GM19240 (cell line): ENCODE results near the gene SUGCT.
"Not testable (repeated sequence)": the region's sequence is repeated elsewhere in the genome, so short reads cannot be mapped to it uniquely, and the experiment has no call there.

ENCODE experiments used
- DNase-seq: peaks from one replicate; pipeline ENCODE4 v3.0.0; 2011; ENCODE audit warnings: low spot score; ENCODE audit not compliant: insufficient read length

SUGCT gene

GRCh38 chr7:40551685-40552576 is 417.1 kb downstream of the SUGCT start:
- no peak for DNase-seq

- DNase-seq, result no peak
These were observed 425.9 kb downstream of the SUGCT start for GRCh38 chr7:40560672-40561071.

DNA sequence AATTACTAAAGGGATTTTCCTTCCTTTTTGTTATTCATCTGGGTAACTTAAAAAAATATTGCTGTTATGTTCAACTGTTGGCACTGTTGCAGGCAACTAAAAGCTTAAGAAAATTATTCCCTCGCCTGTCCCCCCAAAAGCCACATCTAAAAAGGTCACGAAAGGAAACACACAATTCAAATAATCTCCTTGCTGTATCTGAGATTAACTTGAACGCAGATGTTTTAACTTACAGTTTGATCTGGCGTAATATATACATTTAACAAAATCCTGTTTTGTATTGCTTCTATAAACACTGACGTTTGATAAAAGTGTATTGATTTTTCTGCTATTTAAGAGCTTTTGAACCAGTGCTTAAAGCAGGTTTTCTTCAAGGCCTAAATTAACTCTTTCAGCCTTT is 432.1 kb downstream of the SUGCT start:
- DNase-seq, result no peak

- DNase-seq, result no peak
These were observed 434.5 kb downstream of the SUGCT start for GRCh38 chr7:40569326-40569725.

DNA sequence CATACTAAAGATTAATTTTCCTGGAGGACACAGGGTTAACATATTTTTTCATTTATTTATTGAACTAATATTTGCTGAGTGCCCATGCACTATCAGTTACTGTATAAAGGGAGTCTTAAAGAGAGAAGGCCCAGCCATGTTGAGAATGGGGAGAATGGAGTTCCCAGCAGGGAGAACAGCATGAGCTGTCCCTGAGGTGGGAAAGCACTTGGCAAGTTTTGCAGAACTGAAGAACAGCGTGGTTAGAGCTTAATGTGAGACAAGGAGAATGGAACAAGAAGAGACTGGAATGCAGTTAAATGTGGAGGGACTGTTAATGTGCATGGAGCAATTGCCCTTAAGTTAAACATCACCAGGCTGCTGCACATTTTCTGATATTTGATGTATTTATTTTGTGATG is 435.4 kb downstream of the SUGCT start:
- no peak for DNase-seq

DNA sequence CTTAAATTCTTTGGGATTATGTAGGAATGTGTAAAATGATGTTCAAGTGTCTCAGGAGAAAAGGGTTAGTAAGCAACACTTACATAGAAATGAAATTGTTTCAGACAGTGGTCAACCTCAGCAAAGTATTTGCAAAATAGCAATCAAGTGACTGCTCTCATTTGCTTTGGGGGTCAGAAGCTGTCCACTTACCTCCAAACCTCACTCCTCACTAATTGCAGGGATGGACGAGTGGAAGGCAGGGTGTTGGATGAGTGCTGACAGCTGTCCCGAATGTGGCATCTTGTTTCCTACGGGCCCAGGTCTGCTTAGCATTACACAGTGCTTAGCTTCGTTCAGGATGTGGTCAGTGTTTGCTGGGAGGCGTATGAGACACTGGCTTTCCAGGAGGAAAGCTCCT is 437.0 kb downstream of the SUGCT start:
- DNase-seq, result no peak

DNA sequence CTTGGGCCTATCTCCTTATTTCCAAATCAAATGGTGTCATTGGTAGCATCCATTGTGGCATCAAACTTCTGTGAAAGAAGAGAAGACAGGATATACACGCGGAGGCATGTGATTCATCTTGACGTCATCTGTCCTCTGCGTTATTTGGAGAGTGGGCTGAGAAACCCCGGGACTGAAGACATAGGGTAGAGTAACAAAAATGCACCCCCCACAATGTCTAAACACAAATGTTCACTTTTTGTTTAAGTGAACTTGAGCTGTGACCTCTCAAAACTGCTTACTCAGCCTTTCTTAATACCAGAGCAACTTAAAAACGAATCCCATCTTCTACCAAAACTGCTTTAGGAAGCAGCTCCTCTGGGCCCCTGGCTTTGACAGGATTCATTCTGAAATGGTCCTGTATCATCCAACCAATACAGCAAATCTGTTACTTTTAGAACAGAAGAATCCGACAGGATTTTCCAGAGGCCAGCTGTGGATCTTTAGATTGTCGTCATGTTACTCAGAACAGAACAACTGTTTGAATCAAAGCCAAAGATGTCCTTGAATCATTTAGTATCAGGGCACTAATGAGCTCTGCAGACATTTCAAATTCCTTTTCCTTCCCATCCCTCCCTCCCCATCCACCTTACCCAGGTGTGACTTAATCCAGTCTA is 438.1 kb downstream of the SUGCT start:
- no peak for DNase-seq

GRCh38 chr7:40579401-40579800 is 444.6 kb downstream of the SUGCT start:
- no peak for DNase-seq

- DNase-seq, result no peak
These were observed 446.0 kb downstream of the SUGCT start for GRCh38 chr7:40580776-40581175.

GRCh38 chr7:40582539-40582938 is 447.7 kb downstream of the SUGCT start:
- DNase-seq, result no peak

GRCh38 chr7:40583667-40584444 is 449.1 kb downstream of the SUGCT start:
- no peak for DNase-seq

DNA sequence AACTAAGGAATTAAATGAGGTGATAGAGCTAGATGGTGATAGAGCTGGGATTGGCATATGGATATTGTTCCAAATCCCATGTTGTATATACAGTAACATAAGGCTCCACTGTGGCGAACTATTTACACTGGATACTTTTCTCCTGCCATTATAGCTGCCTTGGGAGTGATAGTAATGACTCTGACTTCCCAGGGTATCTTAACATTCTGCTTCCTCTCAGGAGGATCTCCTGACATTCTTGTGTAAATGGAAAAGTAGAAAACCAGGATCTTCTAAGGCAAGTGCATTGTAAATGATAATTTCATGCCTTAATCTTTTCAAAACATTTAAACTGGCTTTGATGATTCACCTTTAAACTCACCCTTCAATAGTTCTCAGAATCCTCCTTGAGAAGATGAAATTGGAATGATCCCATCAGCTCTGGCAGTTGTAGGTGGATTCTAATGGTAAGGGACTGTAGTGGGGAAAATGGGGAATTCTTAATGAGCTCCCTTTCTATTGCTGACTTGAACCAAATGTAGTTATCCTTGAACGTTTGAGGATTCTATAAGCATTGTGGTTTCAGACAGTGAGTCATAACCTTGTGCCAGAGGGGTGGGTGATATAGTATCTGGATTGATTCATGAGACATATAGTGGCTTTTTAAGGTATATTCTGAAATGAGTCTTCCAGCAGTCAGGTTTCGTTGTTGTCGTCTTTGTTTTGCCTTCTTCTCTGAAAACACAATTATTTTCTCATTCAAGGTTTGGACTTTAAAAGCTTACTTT is 450.0 kb downstream of the SUGCT start:
- no peak for DNase-seq

DNA sequence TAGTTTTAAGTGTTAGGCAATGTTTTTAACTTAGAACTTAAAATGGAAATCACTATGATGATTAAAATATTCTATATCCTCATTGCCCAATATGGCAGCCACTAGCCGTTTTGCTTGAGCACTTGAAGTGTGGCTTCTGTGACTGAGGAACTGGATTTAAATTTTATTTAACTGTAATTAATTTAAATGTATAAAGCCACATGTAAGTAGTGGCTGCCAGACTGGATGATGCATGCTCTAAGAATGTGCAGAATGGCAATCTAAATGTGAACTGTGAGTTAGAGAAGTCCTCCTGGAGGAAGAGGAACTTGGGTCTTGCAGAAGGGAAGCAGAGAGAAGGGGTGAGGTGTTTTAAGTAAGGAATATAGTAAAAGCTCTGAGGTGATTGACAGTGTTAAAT is 451.4 kb downstream of the SUGCT start:
- no peak for DNase-seq

DNA sequence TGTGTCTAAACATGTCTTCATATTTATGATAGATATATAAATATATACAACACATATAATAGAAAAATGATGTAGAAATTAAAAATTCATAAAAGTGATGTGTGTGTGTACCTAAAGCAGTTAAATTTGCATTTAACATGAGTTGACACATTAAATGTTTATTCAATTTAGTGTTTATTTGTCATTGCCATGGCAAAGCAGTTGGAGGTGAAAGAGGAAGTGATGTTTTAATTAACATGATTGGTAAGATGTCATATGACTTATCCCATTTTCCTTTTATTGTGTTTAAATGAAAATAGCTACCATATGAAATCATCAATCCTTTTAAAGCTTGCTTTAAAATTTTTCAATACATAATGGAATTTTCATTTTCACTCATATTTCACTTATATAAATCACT is 452.6 kb downstream of the SUGCT start:
- DNase-seq, result no peak

DNA sequence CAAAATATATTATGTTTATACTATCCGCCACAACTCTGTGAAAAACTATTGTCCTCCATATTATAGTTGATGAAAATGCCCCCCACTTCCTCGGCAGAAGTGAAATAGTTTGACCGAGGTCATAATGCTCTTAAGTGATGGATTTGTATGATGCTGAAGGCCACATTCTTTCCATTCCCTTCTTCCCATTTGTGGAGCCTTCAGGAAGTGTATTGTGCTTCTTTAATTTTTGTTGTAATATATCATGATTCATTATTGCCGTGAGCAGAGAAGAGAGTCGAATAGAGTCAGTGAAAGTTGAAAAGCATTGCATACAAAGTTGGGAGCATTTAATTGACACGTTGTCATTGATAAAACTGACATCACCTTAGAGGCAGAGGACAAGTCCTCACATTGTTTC is 460.3 kb downstream of the SUGCT start:
- no peak for DNase-seq

DNA sequence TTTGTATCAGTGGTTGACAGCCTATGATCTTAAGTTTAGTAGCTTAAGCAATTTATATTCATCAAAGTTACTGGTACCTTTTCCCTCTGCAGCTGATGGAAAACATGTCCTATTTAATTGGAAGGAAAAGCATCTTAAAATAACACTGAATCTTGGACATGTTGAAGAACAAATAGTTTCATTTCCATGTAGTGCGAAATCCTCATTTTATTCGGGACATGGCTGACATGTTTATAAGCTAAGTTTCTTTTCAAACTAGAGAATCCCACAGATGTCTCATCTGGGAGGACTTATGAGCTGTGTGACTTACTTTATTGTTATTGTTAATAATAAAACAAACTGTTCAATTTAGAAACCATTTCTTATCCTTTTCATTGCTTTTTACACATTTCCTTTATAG is 461.0 kb downstream of the SUGCT start:
- no peak for DNase-seq

GRCh38 chr7:40597517-40597916 is 462.7 kb downstream of the SUGCT start:
- no peak for DNase-seq

GRCh38 chr7:40598915-40599314 is 464.1 kb downstream of the SUGCT start:
- DNase-seq, result no peak

- no peak for DNase-seq
These were observed 465.0 kb downstream of the SUGCT start for GRCh38 chr7:40599836-40600235.

DNA sequence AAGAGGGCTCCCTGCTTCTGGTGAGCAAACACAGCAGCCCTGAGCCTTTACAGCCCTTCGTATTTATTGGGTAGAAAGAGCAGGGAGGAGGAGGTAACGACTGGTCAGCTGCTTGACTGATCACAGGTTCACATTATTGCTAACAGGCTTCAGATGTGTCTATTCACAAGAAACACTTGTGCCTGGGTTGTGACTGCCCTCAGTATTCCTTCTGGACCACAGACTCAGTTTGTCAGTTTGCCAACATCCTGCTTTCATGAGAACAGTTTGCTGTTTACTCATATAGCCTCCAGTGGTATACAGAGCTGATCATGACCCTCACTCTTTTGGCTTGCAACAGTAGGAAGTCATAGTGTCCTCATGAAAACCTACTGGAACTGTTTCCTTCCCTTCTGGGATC is 467.5 kb downstream of the SUGCT start:
- DNase-seq, result not testable (repeated sequence)
